ELR (cell line): ENCODE data around the gene FAM216B.

Experiments used
- DNase-seq: peaks from one replicate; pipeline ENCODE4 v3.0.0-alpha.2; 2015; ENCODE audit warnings: low read depth

The FAM216B gene

DNA sequence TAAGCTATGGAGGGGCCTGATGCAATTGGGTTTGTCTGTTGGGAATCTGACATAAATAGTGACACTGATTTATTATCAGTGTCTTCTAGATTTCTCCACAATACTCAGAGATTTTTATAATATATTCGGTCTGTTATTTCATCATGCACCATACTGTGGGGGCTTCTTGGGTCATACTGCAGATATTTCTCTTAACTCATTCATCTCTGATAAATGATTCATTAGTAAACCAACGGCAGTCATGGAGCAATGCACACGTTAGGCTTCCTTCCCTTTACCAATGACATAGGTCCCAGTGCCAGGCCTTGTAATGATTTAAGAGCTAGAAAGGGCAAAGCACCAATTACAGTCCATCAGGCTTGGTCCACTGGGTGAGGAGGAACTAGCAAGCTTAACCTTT is 53.6 kb downstream of the FAM216B start:
- no peak for DNase-seq

DNA sequence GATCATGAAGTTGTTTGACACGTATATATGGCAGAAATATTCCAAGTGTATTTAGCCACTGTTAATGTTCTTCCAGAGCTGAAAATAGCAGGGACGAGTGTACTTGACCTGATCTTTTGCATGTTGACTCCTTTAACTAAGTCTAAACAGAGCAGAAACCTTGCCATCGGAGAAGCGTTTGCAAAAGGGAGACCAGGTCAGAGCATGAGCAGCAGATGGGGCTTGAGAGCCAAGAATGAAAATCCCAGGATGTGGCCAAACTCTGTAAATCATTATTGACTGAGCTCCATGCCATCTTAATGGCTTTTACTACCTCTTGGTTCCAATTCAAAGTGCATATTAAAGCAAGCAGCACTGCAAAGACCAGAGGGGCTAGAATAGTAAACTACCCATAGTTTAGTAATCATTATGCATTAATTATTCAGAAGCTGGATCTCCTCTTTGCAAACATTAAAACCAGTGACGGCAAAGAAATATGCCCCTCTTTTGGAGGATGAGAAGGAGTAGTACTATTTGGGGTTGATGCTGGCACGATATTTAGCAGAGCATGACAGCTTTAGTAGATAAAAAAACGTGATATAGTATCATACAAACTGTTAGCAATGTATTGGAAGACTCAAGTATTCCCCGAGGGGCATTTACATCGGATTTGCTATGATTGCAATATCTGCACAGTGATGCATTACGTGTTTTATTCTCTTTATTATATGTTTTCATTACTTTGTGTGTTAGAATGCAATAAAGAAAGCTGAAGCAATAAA is 55.7 kb downstream of the FAM216B start:
- DNase-seq = peak; percentile 53
